ENCODE results near the gene FUT2.
"Not testable (repeated sequence)": the region's sequence is repeated elsewhere in the genome, so short reads cannot be mapped to it uniquely, and the experiment has no call there.

Gene FUT2

GRCh38 chr19:48715681-48716171 is 20.0 kb downstream of the FUT2 start:
- Histone ChIP-seq H3K4me1 (ENCODE audit: insufficient read depth, low read length, poor library complexity, severe bottlenecking) (peaks cover 20% of the 10 kb centered on the region), H3K4me3 (ENCODE audit: low read length, poor library complexity, severe bottlenecking) (no peak overlapping the region), H4K20me1 (ENCODE audit: insufficient read depth, low read length, poor library complexity, severe bottlenecking) (no peaks in the 10 kb centered on the region), H3K9me3 (ENCODE audit: insufficient read depth, low read depth, low read length) (no peaks in the 10 kb centered on the region), H3K9me2 (replicated peaks; ENCODE audit: low read depth, low read length) (no peaks in the 10 kb centered on the region), H3F3A (ENCODE audit: low read depth) (no peaks in the 10 kb centered on the region), H3K9ac (ENCODE audit: low read depth, low read length, poor library complexity, severe bottlenecking) (peak overlapping the region; percentile 98), H2AFZ (ENCODE audit: low read length) (no peak overlapping the region), H3K27me3 (ENCODE audit: insufficient read depth, low read length, poor library complexity, severe bottlenecking) (no peaks in the 10 kb centered on the region), H3K4me2 (ENCODE audit: low read depth, low read length, poor library complexity, severe bottlenecking) (peak overlapping the region; percentile 97), H3K36me3 (ENCODE audit: insufficient read depth, low read length) (no peaks in the 10 kb centered on the region), H3K79me2 (ENCODE audit: insufficient read depth, low read length) (peaks cover 17% of the 10 kb centered on the region)
- TF ChIP-seq CTCF (conservative IDR thresholded peaks at IDR 0.05; ENCODE audit: low read length) (no peak), EZH2phosphoT487 (IDR thresholded peaks at IDR 0.05; ENCODE audit: borderline replicate concordance) (no peak)

GRCh38 chr19:48716562-48717291 is 21.0 kb downstream of the FUT2 start:
- Histone ChIP-seq H3K79me2 (ENCODE audit: insufficient read depth, low read length) (peaks cover 17% of the 10 kb centered on the region), H3K36me3 (ENCODE audit: insufficient read depth, low read length) (no peaks in the 10 kb centered on the region), H3K4me2 (ENCODE audit: low read depth, low read length, poor library complexity, severe bottlenecking) (no peak overlapping the region), H3K9me2 (replicated peaks; ENCODE audit: low read depth, low read length) (no peaks in the 10 kb centered on the region), H3K9me3 (ENCODE audit: insufficient read depth, low read depth, low read length) (no peaks in the 10 kb centered on the region), H3K4me1 (ENCODE audit: insufficient read depth, low read length, poor library complexity, severe bottlenecking) (peaks cover 24% of the 10 kb centered on the region), H3K9ac (ENCODE audit: low read depth, low read length, poor library complexity, severe bottlenecking) (no peak overlapping the region), H4K20me1 (ENCODE audit: insufficient read depth, low read length, poor library complexity, severe bottlenecking) (no peaks in the 10 kb centered on the region), H3F3A (ENCODE audit: low read depth) (no peaks in the 10 kb centered on the region), H3K27me3 (ENCODE audit: insufficient read depth, low read length, poor library complexity, severe bottlenecking) (no peaks in the 10 kb centered on the region), H3K4me3 (ENCODE audit: low read length, poor library complexity, severe bottlenecking) (no peak overlapping the region), H2AFZ (ENCODE audit: low read length) (no peak overlapping the region)
- no peak for TF ChIP-seq EZH2phosphoT487 (IDR thresholded peaks at IDR 0.05; ENCODE audit: borderline replicate concordance)
- no peak for TF ChIP-seq CTCF (conservative IDR thresholded peaks at IDR 0.05; ENCODE audit: low read length)

- H3F3A ChIP-seq (ENCODE audit: low read depth); H3K36me3 ChIP-seq (ENCODE audit: insufficient read depth, low read length); H3K9me2 ChIP-seq (replicated peaks; ENCODE audit: low read depth, low read length); H2AFZ ChIP-seq (ENCODE audit: low read length); H3K9ac ChIP-seq (ENCODE audit: low read depth, low read length, poor library complexity, severe bottlenecking); H3K4me3 ChIP-seq (ENCODE audit: low read length, poor library complexity, severe bottlenecking); H3K9me3 ChIP-seq (ENCODE audit: insufficient read depth, low read depth, low read length); H4K20me1 ChIP-seq (ENCODE audit: insufficient read depth, low read length, poor library complexity, severe bottlenecking); H3K27me3 ChIP-seq (ENCODE audit: insufficient read depth, low read length, poor library complexity, severe bottlenecking); H3K4me2 ChIP-seq (ENCODE audit: low read depth, low read length, poor library complexity, severe bottlenecking): not testable (repeated sequence)
- Histone ChIP-seq H3K4me1 (ENCODE audit: insufficient read depth, low read length, poor library complexity, severe bottlenecking) (peaks cover 18% of the 10 kb centered on the region), H3K79me2 (ENCODE audit: insufficient read depth, low read length) (peaks cover 16% of the 10 kb centered on the region)
These were observed 22.3 kb downstream of the FUT2 start for GRCh38 chr19:48718106-48718505.

All from Loucy (cell line).